Transverse colon (tissue), 4 donors: ENCODE measurements around the gene KIAA1755.

Source experiments
- CTCF ChIP-seq, 5 experiments: fragments of 200-600 bp in 3 of 5; fragments of 450-650 bp in 2 of 5; sonication (generic) in 3 of 5; IDR thresholded peaks; 1 replicate in 2 of 5; 2 replicates in 3 of 5; pipeline ENCODE4 v1.5.1; 2016 to 2017; ENCODE audit warnings: antibody characterized with exemption in 5 of 5, inconsistent platforms in 3 of 5, mild to moderate bottlenecking in 2 of 5, moderate library complexity in 1 of 5
- POLR2A ChIP-seq: fragments of 450-650 bp; IDR thresholded peaks from one replicate; pipeline ENCODE4 v1.6.1; 2016; ENCODE audit warnings: antibody characterized with exemption, mild to moderate bottlenecking, moderate library complexity
- POLR2AphosphoS5 ChIP-seq, 3 donors: sonication (generic); formaldehyde crosslinking; IDR thresholded peaks; one replicate each; pipeline ENCODE4 v1.6.1; 2016; ENCODE audit warnings: antibody characterized with exemption in 3 of 3

DNA sequence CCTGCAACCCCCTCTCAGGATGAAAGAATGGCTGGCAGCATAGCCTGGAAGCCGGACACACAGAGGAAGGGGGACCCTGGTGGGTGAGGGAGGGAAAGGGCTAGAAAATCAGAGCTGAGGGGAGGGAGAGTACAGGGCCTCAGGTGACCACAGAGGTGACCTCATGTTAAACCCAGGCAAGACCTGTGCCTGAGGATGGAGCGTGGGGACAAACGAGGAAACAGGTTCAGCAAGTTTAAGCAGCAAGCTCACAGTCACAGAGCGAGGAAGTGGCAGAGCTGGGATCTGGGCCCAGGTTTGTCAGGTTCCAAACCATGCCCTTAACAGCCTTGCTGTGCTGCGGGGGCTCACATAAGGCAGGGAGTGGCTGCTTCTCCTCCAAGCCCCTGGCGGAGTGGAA, 39.4 kb upstream of the KIAA1755 start:
- no peak for TF ChIP-seq CTCF (IDR thresholded peaks at IDR 0.05)
- no peak for TF ChIP-seq POLR2A
- no peak for TF ChIP-seq POLR2AphosphoS5 (IDR thresholded peaks at IDR 0.05)
